Body of pancreas (tissue), 4 donors: ENCODE data around the gene SNAP25. TPM values are rescaled to one million over a fixed set of nuclear protein-coding genes. Genes with fewer than 3 reads are reported as not detected.

Experiments used
- ATAC-seq: fragments of 150-250 bp; one replicate; pipeline ENCODE4 v1.9.1; 2016
- DNase-seq, 4 donors: peaks; one replicate each; pipeline ENCODE4 v3.0.0-alpha.2; 2019
- H3K27ac ChIP-seq, 4 donors: fragments of 200-600 bp; sonication (generic); 1 replicate in 3 of 4; 2 replicates in 1 of 4; pipeline versions ENCODE4 v1.5.1 to v1.6.1; 2016 to 2019; ENCODE audit warnings: mild to moderate bottlenecking in 1 of 4, mixed read lengths in 1 of 4, moderate library complexity in 1 of 4
- H3K27me3 ChIP-seq, 2 donors: fragments of 200-600 bp; sonication (generic); one replicate each; pipeline ENCODE4 v1.6.0; 2016; ENCODE audit warnings: mild to moderate bottlenecking in 1 of 2
- H3K36me3 ChIP-seq, 2 donors: fragments of 200-600 bp; sonication (generic); replicated peaks in 1 of 2; 2 replicates each; pipeline ENCODE4 v1.5.1; 2016; ENCODE audit warnings: low read depth in 2 of 2; ENCODE audit not compliant: insufficient read depth in 1 of 2
- H3K4me1 ChIP-seq: fragments of 200-600 bp; sonication (generic); one replicate; pipeline ENCODE4 v1.6.0; 2016
- H3K4me3 ChIP-seq, 2 donors: fragments of 200-600 bp; sonication (generic); 1 replicate in 1 of 2; 2 replicates in 1 of 2; pipeline ENCODE4 v1.5.1; 2016 to 2019
- H3K9me3 ChIP-seq, 3 donors: fragments of 200-600 bp; sonication (generic); 1 replicate in 2 of 3; 2 replicates in 1 of 3; pipeline ENCODE4 v1.5.1; 2016
- CTCF ChIP-seq, 7 experiments: fragments of 450-650 bp in 4 of 7; fragments of 200-600 bp in 3 of 7; sonication (generic) in 3 of 7; IDR thresholded peaks; one replicate each; pipeline ENCODE4 v1.5.1; 2016 to 2019; ENCODE audit warnings: antibody characterized with exemption in 7 of 7
- POLR2A ChIP-seq, 3 donors: fragments of 450-650 bp; IDR thresholded peaks; one replicate each; pipeline ENCODE4 v1.6.1; 2016; ENCODE audit warnings: antibody characterized with exemption in 3 of 3, mild to moderate bottlenecking in 2 of 3
- WGBS, 2 donors: methylation state at CpG; one replicate each; pipeline ENCODE4 v1.1.5; 2017; 5-methylcytosine and 5-hydroxymethylcytosine counted together
- intact Hi-C: fragments of 100-400 bp; cut with DNase I; formaldehyde crosslinking; loops from one replicate; pipeline ENCODE4 v1.15.1; 2023
- total RNA-seq, 2 donors: library from RNA; depleted of rRNA; stranded (reverse); fragments of >200 nt; gene quantifications; one replicate each; pipeline ENCODE4 v1.1.0, GENCODE V29; 2016

The SNAP25 gene
- total RNA-seq, 2 donors from 2014 or later: 3.4 to 10.9 TPM

- H3K4me3 ChIP-seq: no peak overlapping the region
- H3K27ac ChIP-seq: no peak overlapping the region
- no peaks in the 10 kb centered on the region for H3K27me3 ChIP-seq
- ATAC-seq: no peak
- DNase-seq: no peak
- no peaks in the 10 kb centered on the region for H3K36me3 ChIP-seq
- no peaks in the 10 kb centered on the region for H3K9me3 ChIP-seq
- H3K4me1 ChIP-seq: no peaks in the 10 kb centered on the region
- TF ChIP-seq CTCF (IDR thresholded peaks at IDR 0.05) (no peak), POLR2A (IDR thresholded peaks at IDR 0.05) (no peak)
- intact Hi-C loops: no loop called here
Observed at GRCh38 chr20:10231290-10231689, 12.7 kb downstream of the SNAP25 start.

- ATAC-seq (no peak), DNase-seq (no peak)
- WGBS, 2 donors: 75 to 79% methylated on average over 10 of the region's 10 CpGs
- intact Hi-C loops: no loop called here
- Histone ChIP-seq H3K4me1 (no peaks in the 10 kb centered on the region), H3K9me3 (no peaks in the 10 kb centered on the region), H3K27ac (no peak overlapping the region), H3K36me3 (no peaks in the 10 kb centered on the region), H3K4me3 (no peak overlapping the region), H3K27me3 (no peaks in the 10 kb centered on the region)
- TF ChIP-seq CTCF (IDR thresholded peaks at IDR 0.05) (no peak), POLR2A (IDR thresholded peaks at IDR 0.05) (no peak)
Observed at GRCh38 chr20:10236540-10237533, 18.2 kb downstream of the SNAP25 start.

- Histone ChIP-seq H3K27ac (no peak overlapping the region), H3K4me1 (peaks cover 9% of the 10 kb centered on the region), H3K9me3 (no peaks in the 10 kb centered on the region), H3K27me3 (no peaks in the 10 kb centered on the region), H3K4me3 (no peak overlapping the region), H3K36me3 (no peaks in the 10 kb centered on the region)
- intact Hi-C loops: no loop called here
- no peak for ATAC-seq
- 46 to 49% methylated on average over 4 of the region's 4 CpGs for WGBS, 2 donors
- TF ChIP-seq CTCF (IDR thresholded peaks at IDR 0.05): no peak
- no peak for TF ChIP-seq POLR2A (IDR thresholded peaks at IDR 0.05)
- peak; percentile 25 to 63 (median 51) for DNase-seq
Observed at GRCh38 chr20:10239954-10240353, 21.3 kb downstream of the SNAP25 start.

- Histone ChIP-seq H3K36me3 (no peaks in the 10 kb centered on the region), H3K4me1 (peaks cover 9% of the 10 kb centered on the region), H3K27me3 (no peaks in the 10 kb centered on the region), H3K27ac (no peak overlapping the region), H3K4me3 (no peak overlapping the region), H3K9me3 (no peaks in the 10 kb centered on the region)
- DNase-seq (no peak), ATAC-seq (no peak)
- intact Hi-C loops: no loop called here
- TF ChIP-seq CTCF (IDR thresholded peaks at IDR 0.05): no peak
- TF ChIP-seq POLR2A (IDR thresholded peaks at IDR 0.05): no peak
- WGBS, 2 donors: 92 to 93% methylated on average over 7 to 8 of the region's 8 CpGs
Observed at GRCh38 chr20:10240655-10241054, 22.0 kb downstream of the SNAP25 start.
